ENCODE results near the gene ATP6V1F.

DNA sequence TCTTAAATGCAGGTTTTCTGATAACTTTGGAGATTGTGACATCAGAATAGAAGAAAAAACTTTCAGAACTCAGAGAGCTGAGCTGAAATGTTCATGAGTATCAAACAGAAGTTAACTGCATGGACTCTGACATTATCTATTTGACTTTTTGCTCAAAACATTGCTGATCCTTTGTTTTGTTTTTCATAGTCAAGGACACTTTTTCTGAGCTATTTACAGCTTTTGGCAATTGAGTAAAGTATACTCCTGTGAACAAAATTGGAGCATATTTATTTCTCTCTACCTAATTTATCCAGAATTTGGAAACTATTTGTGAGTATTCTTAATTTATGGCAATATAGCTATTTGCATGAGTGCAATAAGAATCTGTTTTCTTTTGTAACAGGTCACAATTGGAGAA is 36.7 kb downstream of the ATP6V1F start:
- TF ChIP-seq EZH2phosphoT487 (conservative IDR thresholded peaks at IDR 0.05; ENCODE audit: low read length), result no peak
- TF ChIP-seq, protein P1, sequence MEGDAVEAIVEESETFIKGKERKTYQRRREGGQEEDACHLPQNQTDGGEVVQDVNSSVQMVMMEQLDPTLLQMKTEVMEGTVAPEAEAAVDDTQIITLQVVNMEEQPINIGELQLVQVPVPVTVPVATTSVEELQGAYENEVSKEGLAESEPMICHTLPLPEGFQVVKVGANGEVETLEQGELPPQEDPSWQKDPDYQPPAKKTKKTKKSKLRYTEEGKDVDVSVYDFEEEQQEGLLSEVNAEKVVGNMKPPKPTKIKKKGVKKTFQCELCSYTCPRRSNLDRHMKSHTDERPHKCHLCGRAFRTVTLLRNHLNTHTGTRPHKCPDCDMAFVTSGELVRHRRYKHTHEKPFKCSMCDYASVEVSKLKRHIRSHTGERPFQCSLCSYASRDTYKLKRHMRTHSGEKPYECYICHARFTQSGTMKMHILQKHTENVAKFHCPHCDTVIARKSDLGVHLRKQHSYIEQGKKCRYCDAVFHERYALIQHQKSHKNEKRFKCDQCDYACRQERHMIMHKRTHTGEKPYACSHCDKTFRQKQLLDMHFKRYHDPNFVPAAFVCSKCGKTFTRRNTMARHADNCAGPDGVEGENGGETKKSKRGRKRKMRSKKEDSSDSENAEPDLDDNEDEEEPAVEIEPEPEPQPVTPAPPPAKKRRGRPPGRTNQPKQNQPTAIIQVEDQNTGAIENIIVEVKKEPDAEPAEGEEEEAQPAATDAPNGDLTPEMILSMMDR (IDR thresholded peaks at IDR 0.05; ENCODE audit: insufficient read depth, low read length, poor library complexity, severe bottlenecking), result no peak

Data from SU-DHL-6 (cell line).